Measurements from ENCODE around the gene TENT4A.

Gene TENT4A

DNA sequence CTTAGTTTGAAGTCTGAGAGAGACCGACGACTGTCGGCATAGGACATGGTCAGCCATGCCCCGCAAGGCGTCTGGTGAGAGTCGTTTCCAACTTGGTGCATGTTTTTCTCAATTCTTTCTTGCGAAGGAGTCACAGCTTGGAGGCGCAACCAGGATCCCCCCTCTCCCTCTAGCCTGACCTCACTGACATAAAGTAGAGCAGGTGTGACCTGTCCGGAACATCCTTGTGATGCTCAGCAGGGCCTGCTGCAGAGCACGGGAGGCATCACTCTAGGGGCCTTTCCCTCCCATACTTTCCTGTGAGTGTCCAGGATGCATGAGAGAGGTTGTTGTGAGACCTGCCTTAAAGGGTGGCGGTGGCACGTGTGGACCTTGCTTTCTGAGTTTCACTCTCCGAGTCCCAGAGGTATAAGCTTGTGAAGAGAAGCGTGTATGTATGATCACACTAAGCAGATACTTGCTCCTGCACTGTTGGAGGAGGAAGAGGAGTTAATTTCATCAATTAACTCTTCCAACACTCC lies 5.0 kb downstream of the TENT4A start:
- DNase-seq (ENCODE audit: low spot score), result no peak

- no peak for DNase-seq (ENCODE audit: low spot score)
Observed at GRCh38 chr5:6718718-6719117, 5.5 kb downstream of the TENT4A start.

- DNase-seq (ENCODE audit: low spot score), result no peak
Observed at GRCh38 chr5:6719417-6719816, 6.2 kb downstream of the TENT4A start.

DNA sequence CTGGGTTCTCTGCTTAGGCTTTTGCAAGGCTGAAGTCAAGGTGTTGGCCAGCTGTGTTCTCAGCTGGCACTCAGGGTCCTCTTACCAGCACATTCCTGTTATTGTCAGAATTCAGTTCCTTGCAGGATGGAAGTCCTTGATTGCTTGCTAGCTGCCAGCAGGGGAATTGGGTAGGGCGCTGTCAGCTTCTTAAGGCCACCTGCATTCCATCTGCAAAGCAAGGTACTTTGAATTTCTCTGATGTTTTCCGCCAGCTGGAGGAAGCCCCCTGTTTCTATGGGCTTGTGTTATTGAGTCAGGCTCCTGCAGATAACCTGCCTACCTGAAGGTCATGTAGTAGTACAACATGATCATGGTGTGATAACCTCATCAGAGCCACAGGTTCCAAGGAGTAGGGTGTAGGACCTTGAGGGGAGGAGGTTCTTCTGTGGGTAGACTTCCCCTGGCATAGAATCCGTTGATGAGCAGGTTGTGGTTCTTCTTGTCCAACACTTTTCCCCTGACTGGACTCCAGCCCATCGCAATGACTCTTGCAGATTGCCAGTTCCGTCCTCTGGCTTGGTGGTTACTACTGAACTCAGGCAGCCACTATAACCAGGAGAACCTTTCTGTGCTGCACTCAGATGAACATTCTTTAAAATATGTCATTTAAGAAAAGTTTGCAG lies 6.8 kb downstream of the TENT4A start:
- DNase-seq (ENCODE audit: low spot score), result no peak

- no peak for DNase-seq (ENCODE audit: low spot score)
Observed at GRCh38 chr5:6720561-6720921, 7.3 kb downstream of the TENT4A start.

DNA sequence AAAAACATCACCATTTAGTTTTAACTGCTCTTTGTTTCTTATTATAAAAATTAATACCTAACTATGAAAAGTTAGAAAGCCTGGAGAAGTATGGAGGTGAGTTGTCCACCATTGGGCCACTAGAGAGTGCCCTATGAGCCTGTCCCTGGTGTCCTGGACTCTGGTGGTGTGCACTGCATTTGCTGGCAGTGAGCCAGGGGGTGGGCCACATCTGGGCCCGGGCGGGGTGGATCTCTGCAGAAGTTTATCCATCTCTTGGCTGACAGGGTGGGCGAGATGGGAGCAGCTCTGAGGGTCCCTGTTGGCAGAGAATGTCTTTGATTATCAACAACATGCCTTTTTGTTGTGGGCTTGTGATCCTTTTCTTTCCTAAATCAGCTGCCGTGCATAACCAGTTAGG lies 8.2 kb downstream of the TENT4A start:
- DNase-seq (ENCODE audit: low spot score), result no peak

GRCh38 chr5:6722015-6722414 lies 8.8 kb downstream of the TENT4A start:
- DNase-seq (ENCODE audit: low spot score), result no peak

DNA sequence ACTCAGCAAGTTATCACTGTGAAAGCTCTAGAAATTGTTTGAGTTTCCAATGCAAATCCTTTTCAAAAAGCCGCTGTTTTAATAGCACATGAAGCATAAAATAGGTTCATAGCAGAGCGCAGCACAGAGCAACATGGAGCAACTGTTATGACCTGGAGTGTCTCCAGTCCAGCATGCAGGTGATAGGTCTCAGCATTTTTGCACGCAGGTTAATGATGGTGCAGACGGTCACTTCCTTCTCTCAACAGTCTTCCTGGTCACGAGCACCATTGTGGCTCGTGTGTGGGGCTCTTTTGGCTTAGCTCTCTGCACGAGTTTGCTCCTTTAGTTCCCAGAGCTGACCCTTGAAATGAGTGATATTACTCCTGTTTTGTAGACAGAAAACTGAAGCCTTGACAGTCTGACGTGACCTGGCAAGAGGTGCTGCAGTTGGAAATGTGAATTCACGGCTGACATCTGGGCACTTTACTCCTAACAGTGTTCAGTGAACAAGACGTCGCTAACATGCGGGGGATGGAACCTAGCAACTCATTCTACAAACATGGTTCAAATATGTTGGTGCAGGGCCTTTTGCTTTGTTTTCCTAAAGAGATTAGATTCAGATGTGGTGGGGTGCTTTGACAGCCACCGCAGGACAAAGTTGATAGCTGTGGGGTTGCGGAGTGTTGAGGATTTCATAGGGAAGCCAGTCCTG lies 10.0 kb downstream of the TENT4A start:
- DNase-seq (ENCODE audit: low spot score), result no peak

GRCh38 chr5:6723816-6724300 lies 10.6 kb downstream of the TENT4A start:
- DNase-seq (ENCODE audit: low spot score), result no peak

- DNase-seq (ENCODE audit: low spot score), result no peak
Observed at GRCh38 chr5:6724321-6724929, 11.2 kb downstream of the TENT4A start.

DNA sequence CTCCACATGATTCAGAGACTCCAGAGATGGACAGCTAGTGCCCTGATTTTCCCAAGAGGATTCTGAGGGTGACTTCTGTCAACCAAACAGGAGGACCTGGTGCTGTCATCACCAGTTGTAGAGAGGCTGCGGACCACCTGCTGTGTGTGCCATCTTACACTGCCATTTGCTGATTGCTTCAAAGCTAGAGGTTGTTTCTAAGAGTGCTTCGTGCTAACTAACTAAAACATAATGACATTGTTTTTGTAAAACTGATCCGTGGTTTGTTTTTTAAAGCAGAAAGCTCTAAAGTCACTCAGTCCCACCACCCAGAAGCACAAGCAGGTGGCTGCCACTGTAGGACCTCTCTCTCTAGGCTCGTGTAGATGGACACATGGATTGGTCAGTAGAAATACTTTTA lies 12.2 kb downstream of the TENT4A start:
- DNase-seq (ENCODE audit: low spot score), result no peak

DNA sequence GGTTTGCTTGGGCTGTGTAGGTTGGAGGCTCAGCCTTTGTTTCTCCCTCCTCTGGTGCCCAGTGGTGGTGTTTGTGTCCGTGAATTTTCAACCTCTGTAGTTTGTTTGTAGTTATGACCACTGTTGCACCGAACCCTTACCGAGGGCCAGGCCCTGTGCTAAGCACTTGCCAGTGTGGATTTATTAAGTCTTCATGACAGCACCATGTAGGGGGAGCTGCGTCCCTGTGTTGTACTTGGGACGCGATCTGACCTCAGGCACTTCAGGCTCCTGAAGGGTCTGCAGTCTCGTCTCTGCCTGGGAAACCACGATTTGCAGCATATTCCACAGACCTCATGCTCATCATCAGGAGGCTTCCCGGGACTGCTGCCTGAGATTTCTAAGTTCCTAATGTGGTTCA lies 12.8 kb downstream of the TENT4A start:
- DNase-seq (ENCODE audit: low spot score), result no peak

GRCh38 chr5:6727231-6727630 lies 14.0 kb downstream of the TENT4A start:
- DNase-seq (ENCODE audit: low spot score), result no peak

- DNase-seq (ENCODE audit: low spot score), result no peak
Observed at GRCh38 chr5:6728011-6728794, 15.0 kb downstream of the TENT4A start.

DNA sequence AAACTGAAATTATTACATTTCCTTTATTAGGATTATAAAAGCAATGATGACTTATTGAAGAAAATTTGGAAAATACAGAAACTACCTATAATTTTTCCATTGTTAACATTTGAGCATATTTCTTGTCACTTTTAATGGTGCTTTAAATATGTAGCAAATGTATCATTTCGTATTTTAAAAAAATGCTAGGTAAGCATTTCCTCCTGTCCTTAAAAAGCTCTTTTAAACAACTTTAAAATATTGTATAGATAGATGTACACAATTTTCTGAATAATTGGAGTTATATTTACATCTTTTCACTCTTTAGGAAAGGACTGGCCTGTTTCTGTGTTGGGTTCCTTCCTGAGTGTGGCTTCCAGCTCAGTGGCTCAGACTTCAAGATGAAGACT lies 15.6 kb downstream of the TENT4A start:
- no peak for DNase-seq (ENCODE audit: low spot score)

- no peak for DNase-seq (ENCODE audit: low spot score)
Observed at GRCh38 chr5:6729386-6730310, 16.4 kb downstream of the TENT4A start.

GRCh38 chr5:6730407-6730806 lies 17.2 kb downstream of the TENT4A start:
- no peak for DNase-seq (ENCODE audit: low spot score)

- DNase-seq (ENCODE audit: low spot score), result no peak
Observed at GRCh38 chr5:6730807-6731206, 17.6 kb downstream of the TENT4A start.

DNA sequence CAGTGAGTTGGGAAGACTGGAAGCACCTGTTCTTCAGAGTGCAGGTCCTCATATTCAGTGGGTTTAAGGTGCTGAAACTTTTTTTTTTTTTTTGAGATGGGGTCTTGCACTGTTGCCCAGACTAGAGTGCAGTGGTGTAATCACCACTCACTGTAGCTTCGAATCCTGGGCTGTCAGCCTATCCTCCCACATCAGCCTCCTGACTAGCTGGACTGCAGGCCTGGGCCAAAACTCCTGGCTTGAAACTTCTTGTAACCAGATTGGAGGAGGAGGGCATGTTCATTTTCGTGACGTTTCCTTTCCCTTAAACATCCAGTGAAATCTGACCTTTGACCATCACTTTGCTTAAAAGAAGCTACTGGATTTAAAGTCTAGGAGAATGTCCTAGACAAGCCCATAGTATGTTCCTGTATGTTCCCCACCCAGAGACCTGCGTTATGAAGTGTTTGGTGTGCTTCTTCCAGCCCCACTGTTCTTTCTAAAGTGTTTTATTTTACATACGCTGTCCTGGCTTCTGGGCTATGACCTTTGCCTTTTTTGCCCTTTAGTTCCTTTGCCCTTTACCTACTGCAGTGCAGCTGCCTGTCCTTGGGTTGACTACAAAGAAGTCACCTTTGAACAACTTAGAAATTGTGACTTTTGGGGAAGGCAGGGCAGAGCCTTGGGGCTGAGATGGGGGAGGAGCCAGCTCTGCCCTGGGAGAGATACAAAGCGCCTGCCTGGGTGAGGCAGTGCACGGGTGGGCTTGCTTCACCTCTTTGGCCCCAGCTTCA lies 18.4 kb downstream of the TENT4A start:
- DNase-seq (ENCODE audit: low spot score), result no peak

GRCh38 chr5:6732634-6733410 lies 19.6 kb downstream of the TENT4A start:
- no peak for DNase-seq (ENCODE audit: low spot score)

Measured in cerebellar cortex (tissue), 1 donor.